Anterior cingulate cortex (tissue), 58 donors: ENCODE results near the gene NACAD.
A peak's percentile ranks its signal among the peaks of the same experiment; 100 is the strongest.

ENCODE experiments used
- DNase-seq, 58 donors: peaks; one replicate each; lab custom pipeline; 2025; lab: John Stamatoyannopoulos, UW

Gene NACAD, protein sequence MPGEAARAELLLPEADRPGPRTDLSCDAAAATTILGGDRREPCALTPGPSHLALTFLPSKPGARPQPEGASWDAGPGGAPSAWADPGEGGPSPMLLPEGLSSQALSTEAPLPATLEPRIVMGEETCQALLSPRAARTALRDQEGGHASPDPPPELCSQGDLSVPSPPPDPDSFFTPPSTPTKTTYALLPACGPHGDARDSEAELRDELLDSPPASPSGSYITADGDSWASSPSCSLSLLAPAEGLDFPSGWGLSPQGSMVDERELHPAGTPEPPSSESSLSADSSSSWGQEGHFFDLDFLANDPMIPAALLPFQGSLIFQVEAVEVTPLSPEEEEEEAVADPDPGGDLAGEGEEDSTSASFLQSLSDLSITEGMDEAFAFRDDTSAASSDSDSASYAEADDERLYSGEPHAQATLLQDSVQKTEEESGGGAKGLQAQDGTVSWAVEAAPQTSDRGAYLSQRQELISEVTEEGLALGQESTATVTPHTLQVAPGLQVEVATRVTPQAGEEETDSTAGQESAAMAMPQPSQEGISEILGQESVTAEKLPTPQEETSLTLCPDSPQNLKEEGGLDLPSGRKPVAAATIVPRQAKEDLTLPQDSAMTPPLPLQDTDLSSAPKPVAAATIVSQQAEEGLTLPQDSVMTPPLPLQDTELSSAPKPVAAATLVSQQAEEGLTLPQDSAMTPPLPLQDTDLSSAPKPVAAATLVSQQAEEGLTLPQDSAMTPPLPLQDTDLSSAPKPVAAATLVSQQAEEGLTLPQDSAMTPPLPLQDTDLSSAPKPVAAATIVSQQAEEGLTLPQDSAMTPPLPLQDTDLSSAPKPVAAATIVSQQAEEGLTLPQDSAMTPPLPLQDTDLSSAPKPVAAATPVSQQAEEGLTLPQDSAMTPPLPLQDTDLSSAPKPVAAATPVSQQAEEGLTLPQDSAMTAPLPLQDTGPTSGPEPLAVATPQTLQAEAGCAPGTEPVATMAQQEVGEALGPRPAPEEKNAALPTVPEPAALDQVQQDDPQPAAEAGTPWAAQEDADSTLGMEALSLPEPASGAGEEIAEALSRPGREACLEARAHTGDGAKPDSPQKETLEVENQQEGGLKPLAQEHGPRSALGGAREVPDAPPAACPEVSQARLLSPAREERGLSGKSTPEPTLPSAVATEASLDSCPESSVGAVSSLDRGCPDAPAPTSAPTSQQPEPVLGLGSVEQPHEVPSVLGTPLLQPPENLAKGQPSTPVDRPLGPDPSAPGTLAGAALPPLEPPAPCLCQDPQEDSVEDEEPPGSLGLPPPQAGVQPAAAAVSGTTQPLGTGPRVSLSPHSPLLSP (N-terminal part only)

DNA sequence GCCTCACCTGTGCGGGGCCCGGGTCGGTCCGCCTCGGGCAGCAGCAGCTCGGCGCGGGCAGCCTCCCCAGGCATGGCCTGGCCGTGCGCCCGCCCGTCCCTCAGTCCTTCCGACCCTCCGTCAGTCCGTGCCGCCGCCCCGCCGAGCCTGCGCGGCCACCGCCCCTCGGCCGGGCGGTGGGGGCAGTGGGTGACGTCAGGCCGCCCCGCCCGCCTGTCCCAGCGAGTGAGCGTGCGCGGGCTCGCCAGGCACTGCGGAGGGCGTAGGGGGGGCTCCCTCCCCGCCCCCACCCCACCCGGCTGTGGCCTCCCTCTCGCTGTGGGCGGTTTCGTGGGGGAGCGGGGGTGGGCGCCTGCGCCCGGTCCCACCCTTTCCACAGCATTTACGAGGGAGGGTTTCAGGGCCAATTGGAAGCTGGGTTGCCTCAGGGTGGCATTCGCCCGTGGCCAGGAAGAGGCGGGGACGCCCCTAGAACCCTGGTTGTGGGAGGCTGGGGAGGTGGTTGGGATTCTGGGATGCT, at the start of gene NACAD:
TSS of gene NACAD (minus strand) at position 149 of the 520 bp plus-strand sequence. CDS start at position 74, 75 bp downstream.
- peak in 49 of 58 donors; percentile 74 to 100 (median 94) for DNase-seq

GRCh38 chr7:45136106-45137060, 47.6 kb upstream of the NACAD start:
- peak in 48 of 58 donors; percentile 6 to 68 (median 24) for DNase-seq

- DNase-seq = no peak
Measured at GRCh38 chr7:45133877-45134276, 45.1 kb upstream of the NACAD start.

GRCh38 chr7:45133352-45133751, 44.6 kb upstream of the NACAD start:
- DNase-seq = no peak

- no peak for DNase-seq
Measured at GRCh38 chr7:45132708-45133320, 44.0 kb upstream of the NACAD start.

GRCh38 chr7:45131891-45132290, 43.1 kb upstream of the NACAD start:
- no peak for DNase-seq

DNA sequence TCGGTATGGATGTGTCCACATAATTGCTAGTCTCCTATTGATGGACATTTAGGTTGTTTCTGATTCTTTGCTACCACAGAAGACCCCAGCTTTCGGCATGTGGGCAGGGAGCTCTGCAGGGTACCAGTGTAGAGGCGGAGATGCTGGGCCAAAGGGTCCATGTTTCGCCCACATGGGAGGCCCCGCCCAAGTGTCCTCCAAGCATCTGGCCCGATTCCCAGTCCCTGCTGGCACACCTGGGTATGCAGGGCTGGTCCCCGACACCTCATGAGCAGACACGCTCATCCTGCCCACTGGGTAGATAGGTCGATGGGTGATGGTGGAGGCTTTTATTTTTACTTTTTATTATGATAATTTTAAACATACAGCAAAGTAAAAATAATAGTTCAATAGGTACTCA, 42.1 kb upstream of the NACAD start:
- no peak for DNase-seq

- DNase-seq = no peak
Measured at GRCh38 chr7:45129906-45130305, 41.1 kb upstream of the NACAD start.

GRCh38 chr7:45129181-45129800, 40.5 kb upstream of the NACAD start:
- no peak for DNase-seq

DNA sequence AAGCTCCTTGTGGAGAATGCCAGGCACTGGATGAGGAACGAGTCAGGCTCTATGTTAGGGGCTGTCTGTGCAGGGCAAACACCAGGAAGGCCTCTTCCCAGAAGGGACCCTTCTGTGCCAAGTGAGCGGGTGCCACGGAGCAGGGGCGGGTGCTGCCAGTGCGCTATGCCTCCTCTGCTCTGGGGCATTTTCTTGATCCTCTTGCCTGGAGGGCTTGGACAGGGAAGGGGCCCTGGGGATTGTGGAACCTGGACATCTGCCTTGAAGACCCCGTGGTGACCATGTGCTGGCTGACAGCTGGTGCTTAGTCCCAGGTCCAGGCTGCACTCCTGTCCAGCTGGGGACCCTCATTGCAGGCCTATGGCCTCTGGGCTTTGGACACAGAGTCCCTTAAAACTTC, 38.2 kb upstream of the NACAD start:
- DNase-seq = no peak

- no peak for DNase-seq
Measured at GRCh38 chr7:45126201-45126600, 37.4 kb upstream of the NACAD start.

DNA sequence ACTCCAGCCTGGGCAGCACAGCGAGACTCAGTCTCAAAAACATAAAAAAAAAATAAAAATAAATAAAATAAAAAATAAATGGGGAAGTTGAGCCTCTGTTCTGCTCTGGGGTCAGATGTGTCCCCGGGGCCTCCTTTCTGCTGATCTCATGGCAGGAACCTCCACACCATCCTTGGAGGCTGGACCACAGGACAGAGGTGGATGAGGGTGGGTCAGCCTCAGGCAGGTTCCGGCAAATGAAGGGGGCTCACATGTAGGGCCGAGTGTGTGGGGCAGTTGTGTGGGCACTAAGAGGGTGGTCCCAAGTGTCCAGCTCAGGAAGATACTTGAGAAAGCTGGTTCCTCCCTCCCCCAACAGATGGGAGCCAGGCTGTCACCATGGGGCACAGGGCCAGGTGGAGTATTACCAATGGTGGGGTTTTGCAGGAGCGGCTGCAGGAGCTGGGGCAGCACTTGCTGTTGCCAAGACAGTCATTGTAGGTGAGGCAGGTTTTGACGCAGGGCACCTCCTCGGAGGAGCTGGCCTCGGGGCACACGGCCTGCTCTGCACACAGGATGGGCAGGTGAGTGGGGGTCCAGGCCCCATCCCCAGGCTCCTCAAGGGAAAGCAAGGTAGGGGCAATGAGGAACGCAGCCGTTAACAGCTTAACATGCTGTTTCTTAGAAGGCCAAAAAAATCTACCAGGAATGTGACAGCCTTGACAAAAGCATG, 36.6 kb upstream of the NACAD start:
- DNase-seq = no peak

DNA sequence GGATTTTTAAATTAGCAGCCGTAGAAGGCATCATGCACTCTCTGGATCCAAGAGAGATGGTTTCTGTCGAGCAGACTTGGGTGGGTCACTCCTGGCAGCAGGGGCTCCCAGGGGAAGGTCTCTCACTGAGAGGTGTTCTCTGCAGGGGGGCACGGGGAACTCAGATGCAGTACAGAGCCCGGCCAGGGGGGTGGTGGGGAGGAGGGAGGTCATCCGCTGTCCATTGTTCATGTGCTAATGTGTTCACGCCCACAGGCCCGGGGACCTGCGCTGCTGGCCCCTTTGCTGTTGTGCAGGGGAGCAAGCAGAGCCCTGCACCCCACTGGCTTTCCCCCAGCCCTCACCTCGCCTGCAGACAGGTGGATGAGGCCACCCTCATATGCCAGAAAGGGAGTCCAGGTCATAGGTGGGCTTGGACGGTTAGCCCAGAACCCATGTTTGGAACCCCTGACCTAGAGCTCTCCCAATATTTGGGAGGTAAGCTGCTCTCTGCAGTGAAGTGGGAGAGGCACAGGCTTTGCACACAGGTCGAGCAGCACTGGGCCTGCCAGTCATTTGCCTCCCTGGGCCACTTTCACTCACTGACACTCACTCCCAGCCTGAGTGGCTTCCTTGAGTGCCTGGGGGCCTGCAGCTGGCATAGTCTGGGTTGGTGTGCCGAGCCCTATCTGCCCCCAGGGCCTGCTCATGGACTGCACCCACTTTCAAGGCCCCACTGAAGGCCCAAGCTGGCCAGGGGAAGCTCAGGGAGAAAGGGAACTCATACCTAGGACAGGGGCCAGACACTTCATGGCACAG, 35.3 kb upstream of the NACAD start:
- no peak for DNase-seq

- DNase-seq = no peak
Measured at GRCh38 chr7:45122975-45123860, 34.4 kb upstream of the NACAD start.

- DNase-seq = no peak
Measured at GRCh38 chr7:45119550-45119949, 30.8 kb upstream of the NACAD start.

DNA sequence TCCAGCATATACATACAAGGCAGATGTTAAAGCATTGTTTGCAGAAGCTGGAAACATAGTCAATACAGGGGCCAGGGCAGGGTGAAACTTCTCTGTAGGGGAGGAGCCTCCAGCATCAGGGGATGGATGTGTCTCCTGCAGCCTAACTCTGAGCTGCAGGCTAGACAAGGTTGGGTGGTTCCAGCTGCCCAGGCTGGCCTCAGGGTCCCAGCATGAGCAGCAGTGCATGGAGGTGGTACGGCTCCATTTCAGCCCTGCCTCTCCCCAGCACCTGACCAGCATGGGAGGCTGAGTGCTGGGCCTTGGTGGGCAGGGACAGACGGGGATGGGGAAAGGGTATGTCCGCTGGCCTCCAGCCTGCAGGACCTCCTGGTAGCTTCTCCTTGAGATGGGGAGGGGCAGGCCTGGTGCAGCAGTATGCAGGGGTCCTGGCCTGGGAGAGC, 30.1 kb upstream of the NACAD start:
- no peak for DNase-seq
